ENCODE measurements around the gene ACAD10. TPM values are rescaled to one million over a fixed set of nuclear protein-coding genes. Genes with fewer than 3 reads are reported as not detected.

ACAD10 gene
- total and polyA plus RNA-seq, 3 experiments from 2014 or later: 13.0 to 21.6 (median 20.7) TPM

GRCh38 chr12:111775205-111776193 lies 89.6 kb downstream of the ACAD10 start:
- Mint-ChIP-seq H3K4me1 (no peaks in the 10 kb centered on the region), H3K27ac (peak overlapping the region in 1 of 8 donors; percentile 47), H3K27me3 (peaks cover 2 to 28% of the 10 kb centered on the region in 2 donors)

GRCh38 chr12:111776836-111777344 lies 91.0 kb downstream of the ACAD10 start:
- H3K27me3 ChIP-seq (ENCODE audit: insufficient read depth, low read length, poor library complexity, severe bottlenecking): no peaks in the 10 kb centered on the region
- DNase-seq: no peak
- CTCF ChIA-PET: no interaction called here
- no peaks in the 10 kb centered on the region for H3K9me3 ChIP-seq (ENCODE audit: low read length)
- no peak overlapping the region for H3K4me3 ChIP-seq (ENCODE audit: low read length)
- H3K27ac Mint-ChIP-seq: no peak overlapping the region
- H3K36me3 ChIP-seq (ENCODE audit: insufficient read depth, low read length): no peaks in the 10 kb centered on the region
- H3K4me1 Mint-ChIP-seq: no peaks in the 10 kb centered on the region
- peaks cover 0 to 2% (median 0%) of the 10 kb centered on the region in 3 donors for H3K36me3 Mint-ChIP-seq
- H3K27me3 Mint-ChIP-seq: peaks cover 2 to 23% of the 10 kb centered on the region in 2 donors
- H3K9me3 Mint-ChIP-seq: no peaks in the 10 kb centered on the region
- H3K4me3 Mint-ChIP-seq: no peak overlapping the region
- H3K27ac ChIP-seq (ENCODE audit: low read depth, low read length): no peak overlapping the region
- POLR2A ChIA-PET: no interaction called here
- H3K4me1 ChIP-seq (ENCODE audit: insufficient read depth, low read length): no peaks in the 10 kb centered on the region

More at GRCh38 chr12:111775205-111776193, 89.6 kb downstream of the ACAD10 start:
- POLR2A ChIA-PET: no interaction called here
- CTCF ChIA-PET: no interaction called here
- Mint-ChIP-seq H3K9me3 (no peaks in the 10 kb centered on the region), H3K36me3 (no peaks in the 10 kb centered on the region), H3K4me3 (no peak overlapping the region)
- Histone ChIP-seq H3K36me3 (ENCODE audit: insufficient read depth, low read length) (no peaks in the 10 kb centered on the region), H3K9me3 (ENCODE audit: low read length) (no peaks in the 10 kb centered on the region), H3K4me1 (ENCODE audit: insufficient read depth, low read length) (no peaks in the 10 kb centered on the region), H3K27me3 (ENCODE audit: insufficient read depth, low read length, poor library complexity, severe bottlenecking) (no peaks in the 10 kb centered on the region), H3K27ac (ENCODE audit: low read depth, low read length) (peak overlapping the region; percentile 75), H3K4me3 (ENCODE audit: low read length) (no peak overlapping the region)
- DNase-seq: no peak

- ChIA-PET CTCF (no interaction called here), POLR2A (no interaction called here)
- peaks cover 2 to 23% of the 10 kb centered on the region in 2 donors for H3K27me3 Mint-ChIP-seq
- no peak overlapping the region for H3K4me3 ChIP-seq (ENCODE audit: low read length)
- H3K36me3 Mint-ChIP-seq: peaks cover 0 to 4% (median 0%) of the 10 kb centered on the region in 3 donors
- H3K9me3 Mint-ChIP-seq: no peaks in the 10 kb centered on the region
- H3K4me3 Mint-ChIP-seq: no peak overlapping the region
- H3K27me3 ChIP-seq (ENCODE audit: insufficient read depth, low read length, poor library complexity, severe bottlenecking): no peaks in the 10 kb centered on the region
- no peaks in the 10 kb centered on the region for H3K4me1 ChIP-seq (ENCODE audit: insufficient read depth, low read length)
- H3K27ac Mint-ChIP-seq: no peak overlapping the region
- no peaks in the 10 kb centered on the region for H3K36me3 ChIP-seq (ENCODE audit: insufficient read depth, low read length)
- no peaks in the 10 kb centered on the region for H3K9me3 ChIP-seq (ENCODE audit: low read length)
- DNase-seq: no peak
- H3K27ac ChIP-seq (ENCODE audit: low read depth, low read length): no peak overlapping the region
- H3K4me1 Mint-ChIP-seq: no peaks in the 10 kb centered on the region
These were observed 91.6 kb downstream of the ACAD10 start for GRCh38 chr12:111777345-111778045.

- Mint-ChIP-seq H3K36me3 (peaks cover 0 to 4% (median 0%) of the 10 kb centered on the region in 3 donors), H3K9me3 (no peaks in the 10 kb centered on the region), H3K4me1 (no peaks in the 10 kb centered on the region), H3K4me3 (no peak overlapping the region), H3K27ac (no peak overlapping the region), H3K27me3 (peaks cover 2 to 9% of the 10 kb centered on the region in 2 donors)
- no peaks in the 10 kb centered on the region for H3K9me3 ChIP-seq (ENCODE audit: low read length)
- H3K4me3 ChIP-seq (ENCODE audit: low read length): no peak overlapping the region
- POLR2A ChIA-PET: no interaction called here
- H3K36me3 ChIP-seq (ENCODE audit: insufficient read depth, low read length): no peaks in the 10 kb centered on the region
- H3K27me3 ChIP-seq (ENCODE audit: insufficient read depth, low read length, poor library complexity, severe bottlenecking): no peaks in the 10 kb centered on the region
- DNase-seq: no peak
- CTCF ChIA-PET: no interaction called here
- no peaks in the 10 kb centered on the region for H3K4me1 ChIP-seq (ENCODE audit: insufficient read depth, low read length)
- H3K27ac ChIP-seq (ENCODE audit: low read depth, low read length): no peak overlapping the region
These were observed 94.3 kb downstream of the ACAD10 start for GRCh38 chr12:111780166-111780565.

GRCh38 chr12:111780615-111781014 lies 94.8 kb downstream of the ACAD10 start:
- Histone ChIP-seq H3K4me3 (ENCODE audit: low read length) (no peak overlapping the region), H3K27ac (ENCODE audit: low read depth, low read length) (no peak overlapping the region), H3K36me3 (ENCODE audit: insufficient read depth, low read length) (no peaks in the 10 kb centered on the region), H3K4me1 (ENCODE audit: insufficient read depth, low read length) (no peaks in the 10 kb centered on the region), H3K27me3 (ENCODE audit: insufficient read depth, low read length, poor library complexity, severe bottlenecking) (no peaks in the 10 kb centered on the region), H3K9me3 (ENCODE audit: low read length) (no peaks in the 10 kb centered on the region)
- Mint-ChIP-seq H3K4me1 (no peaks in the 10 kb centered on the region), H3K9me3 (no peaks in the 10 kb centered on the region), H3K36me3 (peaks cover 0 to 4% (median 0%) of the 10 kb centered on the region in 3 donors), H3K27me3 (peaks cover 2 to 7% of the 10 kb centered on the region in 2 donors), H3K4me3 (no peak overlapping the region), H3K27ac (peak overlapping the region in 1 of 8 donors; percentile 17)
- DNase-seq: no peak
- ChIA-PET POLR2A (no interaction called here), CTCF (no interaction called here)

- Histone ChIP-seq H3K4me1 (ENCODE audit: insufficient read depth, low read length) (no peaks in the 10 kb centered on the region), H3K27ac (ENCODE audit: low read depth, low read length) (no peak overlapping the region), H3K9me3 (ENCODE audit: low read length) (no peaks in the 10 kb centered on the region), H3K27me3 (ENCODE audit: insufficient read depth, low read length, poor library complexity, severe bottlenecking) (no peaks in the 10 kb centered on the region), H3K36me3 (ENCODE audit: insufficient read depth, low read length) (no peaks in the 10 kb centered on the region), H3K4me3 (ENCODE audit: low read length) (no peak overlapping the region)
- H3K36me3 Mint-ChIP-seq: peaks cover 0 to 4% (median 0%) of the 10 kb centered on the region in 3 donors
- POLR2A ChIA-PET: no interaction called here
- H3K27me3 Mint-ChIP-seq: peaks cover 1 to 2% of the 10 kb centered on the region in 2 donors
- H3K4me3 Mint-ChIP-seq: no peak overlapping the region
- DNase-seq: no peak
- H3K27ac Mint-ChIP-seq: no peak overlapping the region
- CTCF ChIA-PET: no interaction called here
- no peaks in the 10 kb centered on the region for H3K9me3 Mint-ChIP-seq
- H3K4me1 Mint-ChIP-seq: no peaks in the 10 kb centered on the region
These were observed 95.3 kb downstream of the ACAD10 start for GRCh38 chr12:111781085-111781658.

- Histone ChIP-seq H3K27ac (ENCODE audit: low read depth, low read length) (no peak overlapping the region), H3K4me1 (ENCODE audit: insufficient read depth, low read length) (no peaks in the 10 kb centered on the region), H3K4me3 (ENCODE audit: low read length) (no peak overlapping the region), H3K27me3 (ENCODE audit: insufficient read depth, low read length, poor library complexity, severe bottlenecking) (no peaks in the 10 kb centered on the region), H3K36me3 (ENCODE audit: insufficient read depth, low read length) (no peaks in the 10 kb centered on the region), H3K9me3 (ENCODE audit: low read length) (no peaks in the 10 kb centered on the region)
- DNase-seq: no peak
- Mint-ChIP-seq H3K27me3 (peaks cover 0 to 3% of the 10 kb centered on the region in 2 donors), H3K36me3 (peaks cover 0 to 4% (median 0%) of the 10 kb centered on the region in 3 donors), H3K9me3 (no peaks in the 10 kb centered on the region), H3K4me1 (no peaks in the 10 kb centered on the region), H3K27ac (no peak overlapping the region), H3K4me3 (no peak overlapping the region)
- ChIA-PET CTCF (no interaction called here), POLR2A (no interaction called here)
These were observed 97.2 kb downstream of the ACAD10 start for GRCh38 chr12:111783046-111783445.

Data from CD8-positive, alpha-beta memory T cell (primary cell).